GM19193 (cell line): ENCODE results near the gene P4HTM.

ENCODE experiments used
- POLR2A ChIP-seq: IDR thresholded peaks from 4 replicates; pipeline ENCODE4 v1.6.1; 2011; ENCODE audit not compliant: insufficient read depth, insufficient read length; ENCODE audit errors: extremely low read depth

P4HTM gene

DNA sequence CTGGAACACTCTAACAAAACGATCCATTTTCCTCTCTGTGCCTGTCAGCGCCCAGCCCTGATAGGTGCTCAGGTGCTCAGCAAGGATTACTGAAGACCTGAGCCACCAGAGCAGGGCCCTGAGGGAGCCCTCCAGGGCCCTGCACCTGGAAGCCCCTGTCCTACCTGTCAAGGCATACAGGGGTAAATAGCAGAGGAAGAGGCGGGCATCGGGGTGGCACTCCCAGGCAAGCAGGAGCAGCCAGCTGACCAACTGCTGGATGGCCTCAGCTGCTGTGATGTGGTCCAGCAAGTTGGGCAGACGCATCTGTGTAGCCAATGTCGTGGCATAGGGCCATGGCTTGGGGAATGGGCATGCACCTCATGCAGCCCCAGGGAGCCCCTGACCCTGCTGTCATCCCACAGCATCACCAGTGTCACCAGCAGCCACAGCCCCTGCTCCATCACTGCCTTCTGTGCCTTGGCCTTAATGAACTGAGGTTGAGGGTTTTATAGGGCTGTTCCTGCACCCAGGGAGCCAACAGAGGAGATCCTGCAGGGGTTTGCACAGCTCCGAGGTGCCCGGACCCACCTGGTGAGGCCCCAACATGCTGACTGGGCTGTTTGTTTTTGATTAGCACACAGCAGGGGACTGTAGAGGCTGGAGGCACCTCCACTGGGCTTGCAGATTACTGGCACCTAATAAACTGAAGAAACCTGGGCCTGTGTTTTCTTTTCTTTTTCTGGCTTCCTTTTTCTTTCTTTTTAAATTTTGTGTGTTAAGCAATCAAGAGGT is 9.2 kb downstream of the P4HTM start:
- TF ChIP-seq POLR2A, result no peak

DNA sequence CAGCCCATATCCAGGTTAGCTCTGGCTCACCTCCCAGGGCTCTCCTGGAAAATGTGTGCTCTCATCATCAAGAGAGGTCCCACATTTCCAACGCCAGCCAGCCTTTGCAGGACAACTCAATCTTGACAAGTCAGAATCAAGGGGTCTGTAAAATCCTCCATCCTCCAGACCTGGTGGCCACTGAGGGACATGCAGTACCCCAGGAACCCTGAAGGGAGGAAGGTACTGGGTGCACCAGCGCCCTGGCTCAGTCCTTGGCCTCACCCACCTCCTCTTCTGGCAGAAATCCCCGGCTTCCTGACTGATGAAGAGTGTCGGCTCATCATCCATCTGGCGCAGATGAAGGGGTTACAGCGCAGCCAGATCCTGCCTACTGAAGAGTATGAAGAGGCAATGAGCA is 11.1 kb downstream of the P4HTM start:
- TF ChIP-seq POLR2A, result no peak

DNA sequence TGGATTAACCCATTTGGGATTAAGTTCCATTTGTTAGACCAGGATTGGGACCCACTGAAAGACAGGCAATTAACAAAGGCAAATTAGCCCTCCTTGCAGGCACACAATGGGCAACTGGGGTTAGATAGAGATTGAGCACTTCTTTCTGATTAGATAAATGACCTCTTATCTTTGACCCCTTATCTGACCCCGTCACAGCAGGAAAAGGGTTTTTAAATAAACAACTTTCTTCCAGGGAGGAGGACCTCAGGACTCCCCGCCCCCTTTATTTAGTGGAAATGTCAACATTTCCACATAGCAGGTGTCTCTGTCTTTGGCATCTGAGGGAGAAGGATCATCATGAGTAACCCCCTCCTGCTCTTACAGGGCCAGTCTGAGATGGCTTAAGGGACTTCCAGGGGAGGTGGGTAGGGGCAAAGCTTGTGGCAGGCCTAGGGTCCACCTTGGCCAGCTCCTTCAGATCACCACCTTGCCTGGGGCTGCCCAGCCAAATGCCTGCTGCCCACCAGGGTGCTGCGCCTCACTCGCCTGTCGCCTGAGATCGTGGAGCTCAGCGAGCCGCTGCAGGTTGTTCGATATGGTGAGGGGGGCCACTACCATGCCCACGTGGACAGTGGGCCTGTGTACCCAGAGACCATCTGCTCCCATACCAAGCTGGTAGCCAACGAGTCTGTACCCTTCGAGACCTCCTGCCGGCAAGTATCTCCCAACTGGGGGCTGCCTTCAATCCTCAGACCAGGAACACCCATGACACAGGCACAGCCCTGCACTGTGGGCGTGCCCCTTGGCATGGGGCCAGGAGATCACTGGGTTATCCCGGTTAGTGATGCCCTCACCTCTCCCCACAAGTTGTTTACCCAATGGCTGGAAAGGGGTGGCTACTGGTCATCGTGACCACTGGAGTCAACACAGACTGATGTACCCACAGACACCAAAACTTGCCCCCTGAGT is 14.6 kb downstream of the P4HTM start:
- TF ChIP-seq POLR2A, result no peak

DNA sequence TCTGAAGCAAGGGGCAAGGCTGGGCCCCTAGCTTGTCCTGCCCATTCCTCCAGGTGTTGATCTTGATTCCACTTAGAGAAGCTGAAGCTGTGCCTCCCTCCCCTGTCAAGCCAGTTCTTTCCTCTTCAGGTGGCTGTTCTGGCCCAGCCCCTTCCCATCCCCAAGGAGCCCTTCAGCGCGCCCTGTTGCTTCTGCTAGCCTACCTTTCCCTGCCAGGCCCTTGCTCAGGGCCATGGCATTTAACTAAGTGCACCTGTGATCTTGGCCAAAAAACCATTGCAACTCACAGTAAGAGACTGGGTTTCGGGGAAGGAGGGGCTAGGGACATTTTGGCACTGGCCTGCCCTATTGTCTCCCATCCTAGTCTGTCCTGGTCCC is 15.3 kb downstream of the P4HTM start:
- no peak for TF ChIP-seq POLR2A

DNA sequence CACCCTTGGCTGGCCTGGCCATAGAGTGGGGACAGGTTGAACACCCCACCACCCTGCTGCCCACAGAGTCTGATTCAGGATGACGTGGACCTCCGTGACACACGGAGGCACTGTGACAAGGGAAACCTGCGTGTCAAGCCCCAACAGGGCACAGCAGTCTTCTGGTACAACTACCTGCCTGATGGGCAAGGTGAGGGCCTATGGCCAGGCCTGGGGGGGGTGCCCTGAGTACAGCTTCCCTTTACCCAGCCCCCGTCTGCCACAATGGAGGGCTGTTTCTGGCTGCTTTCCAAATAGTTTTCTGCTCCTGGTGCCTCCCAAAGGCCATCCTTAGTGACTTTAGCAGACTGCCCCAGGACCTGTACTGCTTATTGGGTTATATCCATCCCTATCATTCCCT is 16.0 kb downstream of the P4HTM start:
- TF ChIP-seq POLR2A, result no peak

DNA sequence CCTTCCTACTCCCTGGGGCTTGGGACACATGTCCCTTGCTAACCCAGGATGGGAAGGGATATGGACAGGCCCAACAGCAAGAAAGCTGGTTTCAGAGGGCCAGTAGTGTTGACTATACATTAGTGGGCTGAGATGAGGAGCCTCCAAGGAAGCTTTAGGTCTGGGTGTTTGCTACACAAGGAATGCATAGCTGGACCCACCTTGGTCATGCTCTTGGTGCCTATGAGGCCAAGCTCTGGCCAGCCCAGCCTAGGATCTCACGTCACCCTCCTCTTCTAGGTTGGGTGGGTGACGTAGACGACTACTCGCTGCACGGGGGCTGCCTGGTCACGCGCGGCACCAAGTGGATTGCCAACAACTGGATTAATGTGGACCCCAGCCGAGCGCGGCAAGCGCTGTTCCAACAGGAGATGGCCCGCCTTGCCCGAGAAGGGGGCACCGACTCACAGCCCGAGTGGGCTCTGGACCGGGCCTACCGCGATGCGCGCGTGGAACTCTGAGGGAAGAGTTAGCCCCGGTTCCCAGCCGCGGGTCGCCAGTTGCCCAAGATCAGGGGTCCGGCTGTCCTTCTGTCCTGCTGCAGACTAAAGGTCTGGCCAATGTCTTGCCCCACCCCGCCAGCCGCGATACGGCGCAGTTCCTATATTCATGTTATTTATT is 16.5 kb downstream of the P4HTM start:
- no peak for TF ChIP-seq POLR2A

DNA sequence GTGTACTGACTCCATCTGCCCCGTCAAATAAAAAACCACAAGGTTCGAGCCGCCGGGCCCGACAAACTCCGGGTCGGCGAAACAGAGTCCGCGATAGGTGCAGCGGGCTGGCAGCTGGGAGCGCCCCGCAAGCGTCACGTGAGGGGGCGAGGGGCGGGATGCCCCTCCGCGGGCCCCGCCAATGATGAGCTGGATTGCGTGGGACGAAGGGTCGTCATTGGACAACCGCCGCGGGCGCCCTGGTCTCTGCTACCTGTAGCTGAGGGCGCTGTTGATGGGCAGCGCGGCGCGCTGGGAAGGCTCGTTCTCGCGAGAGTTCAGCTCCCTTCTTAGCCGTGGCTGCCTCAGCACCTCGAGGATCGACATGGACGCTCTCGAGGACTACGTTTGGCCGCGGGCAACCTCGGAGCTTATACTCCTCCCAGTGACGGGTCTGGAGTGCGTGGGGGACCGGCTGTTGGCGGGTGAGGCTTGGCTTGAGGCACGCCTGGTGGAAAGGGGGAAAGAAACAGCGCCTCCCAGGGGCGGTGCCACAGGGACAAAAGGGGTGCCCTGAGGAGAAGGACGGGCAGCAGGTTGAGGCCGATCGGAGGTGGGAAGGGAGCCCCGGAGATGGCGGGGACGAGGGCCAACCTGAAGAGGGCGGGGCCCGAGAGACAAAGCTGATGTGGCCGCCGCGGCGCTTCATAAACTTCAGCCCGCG is 17.2 kb downstream of the P4HTM start, which contains the start of gene WDR6:
TSS of gene WDR6 (plus strand) at position 324 of the 703 bp plus-strand sequence. CDS start at position 365, 41 bp downstream.
- peak; percentile 94 for TF ChIP-seq POLR2A

DNA sequence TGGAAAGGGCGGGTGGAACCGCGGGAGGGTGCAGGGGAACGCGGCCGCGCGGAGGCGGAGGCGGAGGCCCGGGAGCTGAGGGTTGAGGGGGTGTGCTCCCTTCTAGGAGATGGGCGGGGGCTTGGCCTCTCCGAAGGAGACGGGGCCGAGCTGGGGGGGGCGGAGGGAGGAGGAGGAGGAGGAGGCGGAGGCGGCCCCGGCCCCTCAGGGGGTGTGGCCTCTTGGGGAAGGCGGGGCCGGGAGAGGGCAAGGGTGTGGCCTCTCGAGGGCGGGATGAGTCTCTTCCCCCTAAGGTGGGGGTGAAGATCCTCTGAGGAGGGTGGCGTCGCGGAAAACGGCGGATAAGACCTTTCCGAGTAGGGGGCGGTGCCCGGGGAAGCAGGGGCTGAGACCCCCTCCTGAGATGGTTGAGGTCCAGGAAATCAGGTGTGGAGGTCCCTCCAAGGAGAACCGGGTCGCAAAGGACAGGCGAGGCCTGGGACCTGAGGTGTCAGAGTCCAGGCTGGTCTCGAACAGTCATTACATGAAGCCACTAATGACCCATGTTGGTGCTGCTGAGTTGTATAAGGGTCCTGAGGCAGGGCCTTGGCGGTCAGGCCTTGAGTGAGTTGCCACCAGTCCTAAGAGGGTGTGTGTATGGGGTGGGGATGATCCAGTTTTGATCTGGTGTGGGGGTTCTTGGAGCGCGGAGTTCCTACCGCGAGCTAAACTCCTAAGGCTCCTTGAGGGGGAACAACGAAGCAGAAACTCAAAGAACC is 17.9 kb downstream of the P4HTM start:
- TF ChIP-seq POLR2A, result no peak

DNA sequence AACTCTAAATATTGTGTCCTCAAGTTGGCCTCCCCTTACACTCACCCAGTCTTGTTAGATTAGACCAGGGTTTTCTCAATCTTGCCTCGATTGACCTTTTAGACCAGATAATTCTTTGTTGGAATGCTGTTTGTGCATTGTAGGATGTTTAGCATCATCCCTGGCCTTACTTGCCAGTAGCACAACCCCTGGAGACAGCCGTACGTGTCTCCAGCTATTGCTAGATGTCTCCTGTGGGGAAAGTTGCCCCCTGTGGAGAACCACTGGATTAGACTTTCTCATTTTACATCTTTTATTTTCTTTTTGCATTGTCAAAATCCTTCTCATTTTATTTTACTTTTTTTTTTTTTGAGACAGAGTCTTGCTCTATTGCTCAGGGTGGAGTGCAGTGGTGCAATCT is 19.4 kb downstream of the P4HTM start:
- no peak for TF ChIP-seq POLR2A

DNA sequence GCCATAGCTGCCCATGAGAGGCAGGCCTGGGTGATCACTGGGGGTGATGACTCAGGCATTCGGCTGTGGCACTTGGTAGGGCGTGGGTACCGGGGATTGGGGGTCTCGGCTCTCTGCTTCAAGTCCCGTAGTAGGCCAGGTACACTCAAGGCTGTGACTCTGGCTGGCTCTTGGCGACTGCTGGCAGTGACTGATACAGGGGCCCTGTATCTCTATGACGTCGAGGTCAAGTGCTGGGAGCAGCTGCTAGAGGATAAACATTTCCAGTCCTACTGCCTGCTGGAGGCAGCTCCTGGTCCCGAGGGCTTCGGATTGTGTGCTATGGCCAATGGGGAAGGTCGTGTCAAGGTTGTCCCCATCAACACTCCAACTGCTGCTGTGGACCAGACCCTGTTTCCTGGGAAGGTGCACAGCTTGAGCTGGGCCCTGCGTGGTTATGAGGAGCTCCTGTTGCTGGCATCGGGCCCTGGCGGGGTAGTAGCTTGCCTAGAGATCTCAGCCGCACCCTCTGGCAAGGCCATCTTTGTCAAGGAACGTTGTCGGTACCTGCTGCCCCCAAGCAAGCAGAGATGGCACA is 22.5 kb downstream of the P4HTM start:
- no peak for TF ChIP-seq POLR2A

DNA sequence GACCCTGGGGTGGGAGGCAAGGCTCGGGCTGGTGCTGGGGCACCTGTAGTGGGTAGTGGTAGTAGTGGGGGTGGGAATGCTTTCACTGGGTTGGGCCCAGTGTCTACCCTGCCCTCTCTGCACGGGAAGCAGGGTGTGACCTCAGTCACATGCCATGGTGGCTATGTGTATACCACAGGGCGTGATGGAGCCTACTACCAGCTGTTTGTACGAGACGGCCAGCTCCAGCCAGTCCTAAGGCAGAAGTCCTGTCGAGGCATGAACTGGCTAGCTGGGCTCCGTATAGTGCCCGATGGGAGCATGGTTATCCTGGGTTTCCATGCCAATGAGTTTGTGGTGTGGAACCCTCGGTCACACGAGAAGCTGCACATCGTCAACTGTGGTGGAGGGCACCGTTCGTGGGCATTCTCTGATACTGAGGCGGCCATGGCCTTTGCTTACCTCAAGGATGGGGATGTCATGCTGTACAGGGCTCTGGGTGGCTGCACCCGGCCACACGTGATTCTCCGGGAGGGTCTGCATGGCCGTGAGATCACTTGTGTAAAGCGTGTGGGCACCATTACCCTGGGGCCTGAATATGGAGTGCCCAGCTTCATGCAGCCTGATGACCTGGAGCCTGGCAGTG is 23.2 kb downstream of the P4HTM start:
- no peak for TF ChIP-seq POLR2A

DNA sequence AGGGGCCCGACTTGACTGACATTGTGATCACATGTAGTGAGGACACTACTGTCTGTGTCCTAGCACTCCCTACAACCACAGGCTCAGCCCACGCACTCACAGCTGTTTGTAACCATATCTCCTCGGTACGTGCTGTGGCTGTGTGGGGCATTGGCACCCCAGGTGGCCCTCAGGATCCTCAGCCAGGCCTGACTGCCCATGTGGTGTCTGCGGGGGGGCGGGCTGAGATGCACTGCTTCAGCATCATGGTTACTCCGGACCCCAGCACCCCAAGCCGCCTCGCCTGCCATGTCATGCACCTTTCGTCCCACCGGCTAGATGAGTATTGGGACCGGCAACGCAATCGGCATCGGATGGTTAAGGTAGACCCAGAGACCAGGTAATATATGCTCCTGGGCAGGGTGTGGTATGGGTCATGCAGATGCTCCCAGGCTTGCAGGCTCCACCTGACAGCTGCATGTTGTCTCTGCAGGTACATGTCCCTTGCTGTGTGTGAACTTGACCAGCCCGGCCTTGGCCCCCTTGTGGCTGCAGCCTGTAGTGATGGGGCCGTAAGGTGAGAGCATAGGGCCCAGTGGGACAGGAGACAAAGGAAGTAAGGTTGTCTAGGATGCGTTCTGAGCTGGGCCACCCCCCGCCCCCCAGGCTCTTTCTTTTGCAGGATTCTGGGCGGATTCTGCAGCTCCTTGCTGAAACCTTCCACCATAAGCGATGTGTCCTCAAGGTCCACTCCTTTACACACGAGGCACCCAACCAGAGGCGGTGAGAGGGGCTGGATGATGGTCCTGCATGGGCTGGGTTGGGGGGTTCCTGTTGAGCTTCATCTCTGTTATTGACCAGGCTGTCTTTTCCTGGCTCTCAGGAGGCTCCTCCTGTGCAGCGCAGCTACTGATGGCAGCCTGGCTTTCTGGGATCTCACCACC is 24.0 kb downstream of the P4HTM start:
- TF ChIP-seq POLR2A, result no peak
